IPS-NIHi7 (cell line): Measurements from ENCODE around the gene TUBB4A.
"Not testable (repeated sequence)": the region's sequence is repeated elsewhere in the genome, so short reads cannot be mapped to it uniquely, and the experiment has no call there.

Experiments
- DNase-seq: peaks from one replicate; pipeline ENCODE4 v3.0.0; 2012; ENCODE audit warnings: mixed read lengths; ENCODE audit errors: extremely low spot score

TUBB4A gene

DNA sequence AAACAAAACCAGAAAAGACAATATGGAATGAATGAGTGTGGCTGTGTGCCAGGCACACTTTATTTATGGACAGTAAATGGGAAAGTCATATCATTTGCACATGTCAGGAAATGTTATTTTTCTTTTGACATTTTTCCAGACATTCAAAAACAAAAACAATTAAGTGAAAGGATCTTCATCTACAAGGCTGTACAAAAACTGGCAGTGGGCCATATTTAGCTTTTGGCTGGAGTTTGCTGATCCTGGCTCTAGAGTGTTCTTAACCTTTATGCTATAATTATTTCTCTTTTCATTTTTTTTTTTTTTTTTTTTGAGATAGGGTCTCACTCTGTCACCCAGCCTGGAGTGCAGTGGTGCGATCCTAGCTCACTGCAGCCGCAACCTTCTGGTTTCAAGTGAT is 22.2 kb upstream of the TUBB4A start:
- DNase-seq = no peak

- no peak for DNase-seq
Measured at GRCh38 chr19:6522712-6523111, 20.6 kb upstream of the TUBB4A start.

GRCh38 chr19:6521718-6522646 is 19.9 kb upstream of the TUBB4A start:
- DNase-seq = no peak

GRCh38 chr19:6519289-6519688 is 17.2 kb upstream of the TUBB4A start:
- DNase-seq = no peak

- no peak for DNase-seq
Measured at GRCh38 chr19:6518145-6518911, 16.2 kb upstream of the TUBB4A start.

DNA sequence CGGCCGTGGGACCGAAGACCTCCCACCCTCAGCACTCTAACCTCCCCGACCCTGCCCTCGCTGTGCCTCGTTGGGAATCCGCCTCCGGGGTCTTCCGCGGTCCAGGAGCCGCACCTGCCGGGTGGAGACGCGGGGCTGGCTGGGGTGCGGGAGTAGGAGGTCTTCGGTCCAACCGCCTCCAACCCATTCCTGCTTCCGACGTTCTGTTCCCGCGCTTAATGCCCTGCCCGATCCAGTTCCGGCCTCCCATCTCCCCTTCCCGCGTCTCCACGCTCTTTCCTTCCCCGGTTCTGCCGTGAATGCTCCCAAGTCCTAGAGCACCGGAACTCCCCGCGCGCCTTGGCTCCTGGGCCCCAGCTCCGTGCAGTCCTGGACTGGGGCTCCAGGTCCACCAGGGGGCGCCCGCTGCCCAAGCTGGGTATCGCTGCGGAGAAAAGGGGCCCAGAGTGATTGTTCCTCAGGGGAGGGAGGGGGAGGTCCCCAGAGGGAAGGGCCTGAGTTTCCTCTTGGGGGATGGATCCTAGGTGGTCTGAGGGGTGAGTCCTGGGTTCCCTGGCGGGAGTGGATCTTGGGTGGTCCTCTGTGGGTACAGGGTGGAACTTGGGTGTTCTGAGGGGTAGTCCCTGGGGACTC is 14.7 kb upstream of the TUBB4A start:
- peak; percentile 92 for DNase-seq

DNA sequence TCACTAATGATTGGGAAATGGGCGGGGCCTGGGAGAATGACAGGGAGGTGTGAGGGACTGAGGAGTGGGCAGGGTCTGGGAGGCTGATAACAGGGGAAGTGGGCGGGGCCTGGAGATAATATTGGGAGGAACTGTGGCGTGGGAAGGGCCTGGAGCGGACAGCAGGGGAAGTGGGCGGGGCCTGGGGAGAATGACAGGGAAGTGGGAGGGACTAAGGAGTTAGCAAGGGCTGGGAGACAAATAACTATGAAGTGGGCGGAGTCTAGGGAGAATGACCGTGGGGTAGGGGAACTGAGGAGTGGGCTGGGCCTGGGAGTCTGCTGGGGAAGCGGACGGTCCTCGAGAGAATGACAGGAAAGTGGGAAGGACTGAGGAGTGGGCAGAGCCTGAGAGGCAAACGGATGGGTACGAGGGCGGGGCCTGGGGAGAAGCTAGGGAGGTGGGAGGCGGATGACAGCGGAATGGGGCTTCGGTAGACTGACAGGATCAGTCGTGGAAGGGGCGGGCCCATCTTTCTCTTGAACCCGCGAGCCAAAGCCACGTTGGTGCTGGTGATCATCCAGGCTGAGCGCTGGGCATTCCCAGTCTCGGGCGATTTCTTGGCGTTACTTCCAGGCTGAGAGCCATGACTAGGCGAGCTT is 14.0 kb upstream of the TUBB4A start:
- peak; percentile 99 for DNase-seq

- DNase-seq = no peak
Measured at GRCh38 chr19:6514926-6515544, 12.9 kb upstream of the TUBB4A start.

DNA sequence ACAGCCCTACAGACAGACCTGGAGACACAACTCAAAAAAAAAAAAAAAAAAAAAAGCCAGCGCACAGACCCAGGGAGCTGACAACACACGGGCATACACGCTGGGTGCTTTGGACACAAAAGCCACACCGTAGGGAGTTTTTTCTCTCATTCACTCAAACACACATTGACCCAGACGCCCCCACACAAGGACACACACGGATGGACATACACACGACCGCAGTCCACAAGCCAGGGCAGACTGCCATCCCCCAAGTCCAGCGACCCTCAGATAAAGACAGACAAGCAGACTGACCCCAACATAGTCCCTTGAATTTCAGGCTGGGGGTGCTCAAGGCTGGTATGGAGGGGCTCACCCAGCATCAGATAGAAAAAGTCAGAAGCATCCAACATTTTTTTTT is 12.0 kb upstream of the TUBB4A start:
- DNase-seq = no peak

- no peak for DNase-seq
Measured at GRCh38 chr19:6510618-6511017, 8.5 kb upstream of the TUBB4A start.

- no peak for DNase-seq
Measured at GRCh38 chr19:6509118-6509971, 7.2 kb upstream of the TUBB4A start.

- not testable (repeated sequence) for DNase-seq
Measured at GRCh38 chr19:6508028-6508771, 6.1 kb upstream of the TUBB4A start.

GRCh38 chr19:6503407-6504201 is 1.5 kb upstream of the TUBB4A start:
- DNase-seq = no peak

GRCh38 chr19:6500837-6501739 is 1.0 kb downstream of the TUBB4A start:
- DNase-seq = no peak

GRCh38 chr19:6499052-6499790 is 2.9 kb downstream of the TUBB4A start:
- DNase-seq = no peak

- no peak for DNase-seq
Measured at GRCh38 chr19:6498294-6499036, 3.6 kb downstream of the TUBB4A start.
